ENCODE results near the gene ARL16. TPM values are rescaled to one million over a fixed set of nuclear protein-coding genes. Genes with fewer than 3 reads are reported as not detected.

Gene ARL16
- polyA plus RNA-seq, 1 donor from 2014 or later = 156 TPM

DNA sequence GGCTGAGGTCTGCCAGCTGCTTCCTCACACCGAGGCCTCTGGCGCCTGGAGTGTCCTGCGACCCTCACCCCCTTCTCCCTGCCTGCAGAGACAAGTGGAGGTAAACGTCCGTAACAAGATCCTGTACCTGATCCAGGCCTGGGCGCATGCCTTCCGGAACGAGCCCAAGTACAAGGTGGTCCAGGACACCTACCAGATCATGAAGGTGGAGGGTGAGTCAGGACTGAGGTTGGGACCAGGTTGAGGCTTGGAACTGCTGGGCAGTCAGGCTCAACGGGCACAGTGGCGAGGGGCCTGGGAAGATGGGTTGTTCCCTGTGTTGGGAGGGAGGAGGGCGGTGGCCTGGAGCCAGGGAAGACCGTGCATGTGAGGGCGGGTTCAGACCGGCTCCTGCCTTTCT is 5.0 kb upstream of the ARL16 start:
- H3K9me3 ChIP-seq (ENCODE audit: low read length) = no peaks in the 10 kb centered on the region
- no peaks in the 10 kb centered on the region for H3K9me2 ChIP-seq (ENCODE audit: insufficient read depth, low read length)
- H2AFZ ChIP-seq (ENCODE audit: low read depth, low read length) = no peak overlapping the region
- no peak overlapping the region for H3K4me3 ChIP-seq (ENCODE audit: low read length)
- peaks cover 17% of the 10 kb centered on the region for H3K79me2 ChIP-seq (replicated peaks; ENCODE audit: insufficient read depth, low read length)
- H3K27me3 ChIP-seq (ENCODE audit: insufficient read depth, low read depth, low read length) = no peaks in the 10 kb centered on the region
- H4K20me1 ChIP-seq (ENCODE audit: insufficient read depth) = peaks cover 7% of the 10 kb centered on the region
- no peak overlapping the region for H3K27ac ChIP-seq (ENCODE audit: low read length)
- TF ChIP-seq, protein P1, sequence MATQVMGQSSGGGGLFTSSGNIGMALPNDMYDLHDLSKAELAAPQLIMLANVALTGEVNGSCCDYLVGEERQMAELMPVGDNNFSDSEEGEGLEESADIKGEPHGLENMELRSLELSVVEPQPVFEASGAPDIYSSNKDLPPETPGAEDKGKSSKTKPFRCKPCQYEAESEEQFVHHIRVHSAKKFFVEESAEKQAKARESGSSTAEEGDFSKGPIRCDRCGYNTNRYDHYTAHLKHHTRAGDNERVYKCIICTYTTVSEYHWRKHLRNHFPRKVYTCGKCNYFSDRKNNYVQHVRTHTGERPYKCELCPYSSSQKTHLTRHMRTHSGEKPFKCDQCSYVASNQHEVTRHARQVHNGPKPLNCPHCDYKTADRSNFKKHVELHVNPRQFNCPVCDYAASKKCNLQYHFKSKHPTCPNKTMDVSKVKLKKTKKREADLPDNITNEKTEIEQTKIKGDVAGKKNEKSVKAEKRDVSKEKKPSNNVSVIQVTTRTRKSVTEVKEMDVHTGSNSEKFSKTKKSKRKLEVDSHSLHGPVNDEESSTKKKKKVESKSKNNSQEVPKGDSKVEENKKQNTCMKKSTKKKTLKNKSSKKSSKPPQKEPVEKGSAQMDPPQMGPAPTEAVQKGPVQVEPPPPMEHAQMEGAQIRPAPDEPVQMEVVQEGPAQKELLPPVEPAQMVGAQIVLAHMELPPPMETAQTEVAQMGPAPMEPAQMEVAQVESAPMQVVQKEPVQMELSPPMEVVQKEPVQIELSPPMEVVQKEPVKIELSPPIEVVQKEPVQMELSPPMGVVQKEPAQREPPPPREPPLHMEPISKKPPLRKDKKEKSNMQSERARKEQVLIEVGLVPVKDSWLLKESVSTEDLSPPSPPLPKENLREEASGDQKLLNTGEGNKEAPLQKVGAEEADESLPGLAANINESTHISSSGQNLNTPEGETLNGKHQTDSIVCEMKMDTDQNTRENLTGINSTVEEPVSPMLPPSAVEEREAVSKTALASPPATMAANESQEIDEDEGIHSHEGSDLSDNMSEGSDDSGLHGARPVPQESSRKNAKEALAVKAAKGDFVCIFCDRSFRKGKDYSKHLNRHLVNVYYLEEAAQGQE (IDR thresholded peaks at IDR 0.05; ENCODE audit: borderline replicate concordance) = no peak
- TF ChIP-seq SMC3 (conservative IDR thresholded peaks at IDR 0.05; ENCODE audit: poor library complexity) (no peak), EP300 (conservative IDR thresholded peaks at IDR 0.05; ENCODE audit: poor library complexity, severe bottlenecking) (no peak), MXI1 (conservative IDR thresholded peaks at IDR 0.05; ENCODE audit: poor library complexity, severe bottlenecking) (no peak), POLR2AphosphoS5 (IDR thresholded peaks at IDR 0.05) (no peak), EZH2 (IDR thresholded peaks at IDR 0.05; ENCODE audit: borderline replicate concordance, insufficient read depth, low read length, poor library complexity, severe bottlenecking) (no peak), RAD21 (conservative IDR thresholded peaks at IDR 0.05) (no peak), TAF1 (IDR thresholded peaks at IDR 0.05; ENCODE audit: low read depth) (no peak)
- TF ChIP-seq, protein P2, sequence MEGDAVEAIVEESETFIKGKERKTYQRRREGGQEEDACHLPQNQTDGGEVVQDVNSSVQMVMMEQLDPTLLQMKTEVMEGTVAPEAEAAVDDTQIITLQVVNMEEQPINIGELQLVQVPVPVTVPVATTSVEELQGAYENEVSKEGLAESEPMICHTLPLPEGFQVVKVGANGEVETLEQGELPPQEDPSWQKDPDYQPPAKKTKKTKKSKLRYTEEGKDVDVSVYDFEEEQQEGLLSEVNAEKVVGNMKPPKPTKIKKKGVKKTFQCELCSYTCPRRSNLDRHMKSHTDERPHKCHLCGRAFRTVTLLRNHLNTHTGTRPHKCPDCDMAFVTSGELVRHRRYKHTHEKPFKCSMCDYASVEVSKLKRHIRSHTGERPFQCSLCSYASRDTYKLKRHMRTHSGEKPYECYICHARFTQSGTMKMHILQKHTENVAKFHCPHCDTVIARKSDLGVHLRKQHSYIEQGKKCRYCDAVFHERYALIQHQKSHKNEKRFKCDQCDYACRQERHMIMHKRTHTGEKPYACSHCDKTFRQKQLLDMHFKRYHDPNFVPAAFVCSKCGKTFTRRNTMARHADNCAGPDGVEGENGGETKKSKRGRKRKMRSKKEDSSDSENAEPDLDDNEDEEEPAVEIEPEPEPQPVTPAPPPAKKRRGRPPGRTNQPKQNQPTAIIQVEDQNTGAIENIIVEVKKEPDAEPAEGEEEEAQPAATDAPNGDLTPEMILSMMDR (IDR thresholded peaks at IDR 0.05; ENCODE audit: poor library complexity, severe bottlenecking) = no peak
- H3K4me2 ChIP-seq (ENCODE audit: low read length) = no peak overlapping the region
- H3K36me3 ChIP-seq (ENCODE audit: insufficient read depth, low read length) = no peaks in the 10 kb centered on the region
- no peak overlapping the region for H3K9ac ChIP-seq (ENCODE audit: low read length)
- no peaks in the 10 kb centered on the region for H3F3A ChIP-seq (ENCODE audit: insufficient read depth, low read length, poor library complexity, severe bottlenecking)

DNA sequence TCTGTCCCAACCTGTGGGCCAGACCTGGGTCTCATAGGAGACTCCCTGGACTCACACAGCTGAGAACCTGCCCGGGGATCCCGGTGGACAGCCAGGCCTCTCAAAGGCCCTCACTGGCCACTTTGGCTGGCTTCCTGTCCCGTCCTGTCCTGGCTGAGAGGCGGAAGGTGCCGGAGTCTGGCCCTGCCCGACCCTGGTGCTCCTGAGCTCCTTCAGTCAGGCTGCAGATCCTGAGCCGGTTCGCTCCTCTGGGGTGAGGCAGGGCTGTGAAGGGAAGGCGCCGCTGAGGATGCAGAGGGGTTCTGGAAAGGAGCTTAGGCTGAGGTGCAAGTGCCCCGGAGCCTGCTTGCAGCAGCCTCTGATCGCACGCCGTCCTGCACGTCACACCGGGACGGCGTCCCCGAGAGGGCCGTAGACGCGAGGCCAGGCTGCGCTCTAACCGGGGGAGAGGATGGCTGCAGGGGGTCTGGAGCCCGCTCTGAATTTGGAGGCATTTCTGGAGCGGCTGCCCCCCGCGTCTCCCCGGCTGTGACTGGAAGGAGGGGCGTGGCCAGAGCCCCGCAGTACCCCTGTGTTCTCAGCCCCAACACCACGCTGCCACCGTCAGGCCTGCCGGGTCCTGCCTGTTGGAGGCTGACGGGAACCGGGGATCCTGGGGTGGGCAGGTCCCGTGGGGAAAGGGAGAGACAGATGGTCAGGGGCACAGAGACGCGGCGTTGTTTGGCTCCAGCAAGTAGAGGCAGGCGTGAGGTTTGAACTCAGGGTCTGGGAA is 4.4 kb upstream of the ARL16 start:
- H4K20me1 ChIP-seq (ENCODE audit: insufficient read depth) = peaks cover 7% of the 10 kb centered on the region
- no peak overlapping the region for H3K27ac ChIP-seq (ENCODE audit: low read length)
- TF ChIP-seq EP300 (conservative IDR thresholded peaks at IDR 0.05; ENCODE audit: poor library complexity, severe bottlenecking) = no peak
- no peak for TF ChIP-seq TAF1 (IDR thresholded peaks at IDR 0.05; ENCODE audit: low read depth)
- no peak for TF ChIP-seq SMC3 (conservative IDR thresholded peaks at IDR 0.05; ENCODE audit: poor library complexity)
- no peak for TF ChIP-seq MXI1 (conservative IDR thresholded peaks at IDR 0.05; ENCODE audit: poor library complexity, severe bottlenecking)
- TF ChIP-seq, protein P2 (IDR thresholded peaks at IDR 0.05; ENCODE audit: poor library complexity, severe bottlenecking) = no peak
- no peak for TF ChIP-seq EZH2 (IDR thresholded peaks at IDR 0.05; ENCODE audit: borderline replicate concordance, insufficient read depth, low read length, poor library complexity, severe bottlenecking)
- no peak for TF ChIP-seq POLR2AphosphoS5 (IDR thresholded peaks at IDR 0.05)
- TF ChIP-seq RAD21 (conservative IDR thresholded peaks at IDR 0.05) = no peak
- TF ChIP-seq, protein P1 (IDR thresholded peaks at IDR 0.05; ENCODE audit: borderline replicate concordance) = no peak
- H3K27me3 ChIP-seq (ENCODE audit: insufficient read depth, low read depth, low read length) = no peaks in the 10 kb centered on the region
- no peaks in the 10 kb centered on the region for H3K9me2 ChIP-seq (ENCODE audit: insufficient read depth, low read length)
- no peak overlapping the region for H3K9ac ChIP-seq (ENCODE audit: low read length)
- H3K36me3 ChIP-seq (ENCODE audit: insufficient read depth, low read length) = no peaks in the 10 kb centered on the region
- H3F3A ChIP-seq (ENCODE audit: insufficient read depth, low read length, poor library complexity, severe bottlenecking) = no peaks in the 10 kb centered on the region
- H3K4me2 ChIP-seq (ENCODE audit: low read length) = no peak overlapping the region
- H2AFZ ChIP-seq (ENCODE audit: low read depth, low read length) = no peak overlapping the region
- peaks cover 21% of the 10 kb centered on the region for H3K79me2 ChIP-seq (replicated peaks; ENCODE audit: insufficient read depth, low read length)
- H3K4me3 ChIP-seq (ENCODE audit: low read length) = no peak overlapping the region
- no peaks in the 10 kb centered on the region for H3K9me3 ChIP-seq (ENCODE audit: low read length)

Measured in neural cell (in vitro differentiated cells).